Progenitor cell of endocrine pancreas (in vitro differentiated cells): Measurements from ENCODE around the gene TFIP11. TPM values are rescaled to one million over a fixed set of nuclear protein-coding genes. Genes with fewer than 3 reads are reported as not detected.

Source experiments
- DNase-seq: peaks from one replicate; pipeline ENCODE4 v3.0.0; 2021; ENCODE audit warnings: low spot score; ENCODE audit not compliant: unreplicated experiment
- H3K27ac Mint-ChIP-seq: 2 replicates; pipeline ENCODE4 v1.8.0; 2021; ENCODE audit warnings: mild to moderate bottlenecking, moderate library complexity, mixed read lengths
- H3K27me3 Mint-ChIP-seq: 2 replicates; pipeline ENCODE4 v1.8.0; 2021; ENCODE audit warnings: mixed read lengths
- H3K36me3 Mint-ChIP-seq: 2 replicates; pipeline ENCODE4 v1.8.0; 2022; ENCODE audit warnings: mixed read lengths; ENCODE audit not compliant: insufficient read depth
- H3K4me1 Mint-ChIP-seq: 2 replicates; pipeline ENCODE4 v1.8.0; 2021; ENCODE audit warnings: low read depth, mixed read lengths
- H3K4me3 Mint-ChIP-seq: 2 replicates; pipeline ENCODE4 v1.8.0; 2021; ENCODE audit warnings: low read depth, mild to moderate bottlenecking, moderate library complexity, mixed read lengths
- H3K9me3 Mint-ChIP-seq: 2 replicates; pipeline ENCODE4 v1.8.0; 2021; ENCODE audit warnings: low read depth, mixed read lengths
- total RNA-seq: library from RNA; stranded (reverse); gene quantifications from 2 replicates; pipeline ENCODE4 v1.2.1, GENCODE V29; 2021
- TF ChIP-seq, protein P1 (sequence below): fragments of 200-600 bp; sonication (generic); IDR thresholded peaks from one replicate; pipeline ENCODE4 v1.5.0; 2021; ENCODE audit warnings: antibody characterized with exemption, mild to moderate bottlenecking; ENCODE audit not compliant: unreplicated experiment

Gene TFIP11
- total RNA-seq, 1 donor from 2014 or later, result 36.4 TPM

DNA sequence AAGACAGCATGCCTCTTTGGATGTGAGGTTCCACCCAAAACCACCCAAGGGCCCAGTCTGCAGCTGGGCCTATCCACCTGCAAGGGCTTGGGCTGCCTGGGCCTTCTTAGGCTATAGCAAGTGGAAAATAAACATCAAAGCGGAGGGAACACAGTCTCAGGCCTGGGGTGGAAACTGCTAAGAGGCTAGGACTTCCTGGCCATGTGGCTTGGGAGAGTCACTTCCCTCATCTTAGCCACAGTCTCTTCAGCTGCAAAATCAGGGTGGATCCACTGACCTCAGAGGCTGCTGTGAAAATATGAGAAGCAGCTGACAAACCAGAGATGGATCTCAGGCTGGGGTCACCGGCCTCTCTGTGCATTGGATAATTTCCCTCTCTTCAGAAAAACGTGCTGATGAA is 30.6 kb upstream of the TFIP11 start:
- Mint-ChIP-seq H3K36me3 (no peaks in the 10 kb centered on the region), H3K9me3 (no peaks in the 10 kb centered on the region), H3K4me1 (no peaks in the 10 kb centered on the region), H3K4me3 (no peak overlapping the region), H3K27me3 (no peaks in the 10 kb centered on the region), H3K27ac (no peak overlapping the region)
- TF ChIP-seq, protein P1, sequence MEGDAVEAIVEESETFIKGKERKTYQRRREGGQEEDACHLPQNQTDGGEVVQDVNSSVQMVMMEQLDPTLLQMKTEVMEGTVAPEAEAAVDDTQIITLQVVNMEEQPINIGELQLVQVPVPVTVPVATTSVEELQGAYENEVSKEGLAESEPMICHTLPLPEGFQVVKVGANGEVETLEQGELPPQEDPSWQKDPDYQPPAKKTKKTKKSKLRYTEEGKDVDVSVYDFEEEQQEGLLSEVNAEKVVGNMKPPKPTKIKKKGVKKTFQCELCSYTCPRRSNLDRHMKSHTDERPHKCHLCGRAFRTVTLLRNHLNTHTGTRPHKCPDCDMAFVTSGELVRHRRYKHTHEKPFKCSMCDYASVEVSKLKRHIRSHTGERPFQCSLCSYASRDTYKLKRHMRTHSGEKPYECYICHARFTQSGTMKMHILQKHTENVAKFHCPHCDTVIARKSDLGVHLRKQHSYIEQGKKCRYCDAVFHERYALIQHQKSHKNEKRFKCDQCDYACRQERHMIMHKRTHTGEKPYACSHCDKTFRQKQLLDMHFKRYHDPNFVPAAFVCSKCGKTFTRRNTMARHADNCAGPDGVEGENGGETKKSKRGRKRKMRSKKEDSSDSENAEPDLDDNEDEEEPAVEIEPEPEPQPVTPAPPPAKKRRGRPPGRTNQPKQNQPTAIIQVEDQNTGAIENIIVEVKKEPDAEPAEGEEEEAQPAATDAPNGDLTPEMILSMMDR, result no peak
- DNase-seq, result no peak

- no peaks in the 10 kb centered on the region for H3K9me3 Mint-ChIP-seq
- DNase-seq, result no peak
- no peaks in the 10 kb centered on the region for H3K27me3 Mint-ChIP-seq
- no peak overlapping the region for H3K4me3 Mint-ChIP-seq
- no peaks in the 10 kb centered on the region for H3K4me1 Mint-ChIP-seq
- H3K36me3 Mint-ChIP-seq, result peaks cover 2% of the 10 kb centered on the region
- no peak overlapping the region for H3K27ac Mint-ChIP-seq
- TF ChIP-seq, protein P1, result no peak
These were observed 29.0 kb upstream of the TFIP11 start for GRCh38 chr22:26541167-26541819.

- TF ChIP-seq, protein P1, result no peak
- H3K4me1 Mint-ChIP-seq, result no peaks in the 10 kb centered on the region
- H3K9me3 Mint-ChIP-seq, result no peaks in the 10 kb centered on the region
- peaks cover 2% of the 10 kb centered on the region for H3K36me3 Mint-ChIP-seq
- no peaks in the 10 kb centered on the region for H3K27me3 Mint-ChIP-seq
- DNase-seq, result no peak
- H3K4me3 Mint-ChIP-seq, result no peak overlapping the region
- no peak overlapping the region for H3K27ac Mint-ChIP-seq
These were observed 27.8 kb upstream of the TFIP11 start for GRCh38 chr22:26540119-26540518.

- no peaks in the 10 kb centered on the region for H3K4me1 Mint-ChIP-seq
- H3K27me3 Mint-ChIP-seq, result no peaks in the 10 kb centered on the region
- H3K27ac Mint-ChIP-seq, result no peak overlapping the region
- no peak overlapping the region for H3K4me3 Mint-ChIP-seq
- peaks cover 2% of the 10 kb centered on the region for H3K36me3 Mint-ChIP-seq
- no peak for DNase-seq
- H3K9me3 Mint-ChIP-seq, result no peaks in the 10 kb centered on the region
- TF ChIP-seq, protein P1, result no peak
These were observed 24.5 kb upstream of the TFIP11 start for GRCh38 chr22:26536762-26537134.

GRCh38 chr22:26536056-26536761 is 23.9 kb upstream of the TFIP11 start:
- no peak for DNase-seq
- TF ChIP-seq, protein P1, result no peak
- no peak overlapping the region for H3K4me3 Mint-ChIP-seq
- H3K36me3 Mint-ChIP-seq, result peaks cover 2% of the 10 kb centered on the region
- no peaks in the 10 kb centered on the region for H3K4me1 Mint-ChIP-seq
- no peaks in the 10 kb centered on the region for H3K9me3 Mint-ChIP-seq
- H3K27me3 Mint-ChIP-seq, result no peaks in the 10 kb centered on the region
- H3K27ac Mint-ChIP-seq, result no peak overlapping the region
